Heart right ventricle (tissue), 16 donors: ENCODE results near the gene HTR5A. TPM values are rescaled to one million over a fixed set of nuclear protein-coding genes. Genes with fewer than 3 reads are reported as not detected.

Experiments
- ATAC-seq, 8 donors: fragments of 200-7000 bp; cut with Tn5 transposase; one replicate each; pipeline ENCODE4 v1.9.1; 2020; ENCODE audit warnings: mild to moderate bottlenecking in 8 of 8, moderate library complexity in 8 of 8, moderate number of reproducible peaks in 1 of 8
- DNase-seq, 2 donors: peaks; one replicate each; pipeline ENCODE4 v3.0.0-alpha.2; 2020
- H3K27ac ChIP-seq, 10 donors: fragments of 200-600 bp; sonication (generic) in 2 of 10; one replicate each; pipeline versions ENCODE4 v1.5.0 to v1.8.0; 2020 to 2022; ENCODE audit warnings: mild to moderate bottlenecking in 3 of 10
- H3K27me3 ChIP-seq, 7 donors: fragments of 200-600 bp; one replicate each; pipeline ENCODE4 v1.8.0; 2021 to 2022; ENCODE audit warnings: mild to moderate bottlenecking in 2 of 7
- H3K36me3 ChIP-seq, 9 donors: fragments of 200-600 bp; sonication (generic) in 1 of 9; one replicate each; pipeline versions ENCODE4 v1.5.0 to v1.8.0; 2020 to 2022; ENCODE audit warnings: mild to moderate bottlenecking in 2 of 9
- H3K4me1 ChIP-seq, 9 donors: fragments of 200-600 bp; sonication (generic) in 1 of 9; one replicate each; pipeline versions ENCODE4 v1.5.0 to v1.8.0; 2020 to 2022; ENCODE audit warnings: mild to moderate bottlenecking in 4 of 9
- H3K4me3 ChIP-seq, 10 donors: fragments of 200-600 bp; sonication (generic) in 2 of 10; one replicate each; pipeline versions ENCODE4 v1.5.0 to v1.8.0; 2020 to 2022; ENCODE audit warnings: mild to moderate bottlenecking in 7 of 10, moderate library complexity in 2 of 10
- H3K9me3 ChIP-seq, 11 donors: fragments of 200-600 bp in 10 of 11; sonication (generic) in 2 of 11; one replicate each; pipeline versions ENCODE4 v1.5.0 to v1.8.0; 2013 to 2022; ENCODE audit warnings: mild to moderate bottlenecking in 2 of 11, control low read depth in 1 of 11, moderate library complexity in 1 of 11
- WGBS, 2 donors: extraction: QIAGEN DNeasy Blood & Tissue Kit; methylation state at CpG; one replicate each; pipeline ENCODE4 v1.1.7; 2013; ENCODE audit warnings: inconsistent platforms in 1 of 2; 5-methylcytosine and 5-hydroxymethylcytosine counted together
- intact Hi-C, 10 donors: fragments of 100-400 bp; cut with DNase I; formaldehyde crosslinking; loops; one replicate each; pipeline versions ENCODE4 v1.11.1 to v1.14.2; 2022
- polyA plus RNA-seq, 2 donors: library from polyadenylated mRNA; stranded (reverse); fragments of 200-250 nt; gene quantifications; one replicate each; pipeline ENCODE4 v1.2.3, GENCODE V29; 2013
- total RNA-seq, 10 donors: library from RNA; stranded (reverse); fragmentation: NEBNext Ultra II Directional in 3 of 10; extraction: Animal tissue kit (Norgen Biotek cat#: 25700) in 3 of 10; gene quantifications; one replicate each; pipeline versions ENCODE4 v1.2.1 to v1.2.4, GENCODE V29; 2021 to 2023
- TF ChIP-seq, protein P1 (sequence below), 9 donors: fragments of 200-600 bp; sonication (generic) in 2 of 9; IDR thresholded peaks; one replicate each; pipeline versions ENCODE4 v1.5.0 to v1.8.0; 2021 to 2022; ENCODE audit warnings: antibody characterized with exemption in 9 of 9, mild to moderate bottlenecking in 5 of 9, moderate library complexity in 1 of 9
- donor health status: Arrhythmogenic right ventricular cardiomyopathy.
- donor health status: ischemic (EF 13 %, LVEDD 7.1; RV severe dilation, severe dysfunction).
- donor health status: healthy with polysubstance abuse.
- donor health status: DM: no; HTN: yes; CAD: no.
- donor health status: DM: no; HTN: no; CAD: no.
- donor health status: ischemic (EF 25% LVEDD 6.9; RV normal size, moderate dysfunction).
- donor health status: ischemic (EF 25% LVEDD 5.7; RV mildly dilated, moderate dysfunction).
- donor health status: healthy.
- donor health status: DM: yes; HTN: yes; CAD: no.
- donor health status: Ischemic cardiomyopathy.
- donor health status: ischemic (EF 35%, LVEDD 5.7; RV mildly dilated, moderate dysfunction).
- donor health status: nonischemic (EF 11% LVEDD 7.7; RV severe dilation, severe dysfunction).
- donor health status: DM: yes; HTN: yes; CAD: no.
- donor health status: PGD.
- donor health status: ischemic (EF 29% LVEDD 5.4; RV normal size, mild dysfunction).
- donor health status: nonischemic (EF 23%, LVEDD 6.1; RV moderate dilation, normal function).

Gene HTR5A
- total and polyA plus RNA-seq, 12 donors: not detected

GRCh38 chr7:155130493-155130892 lies 60.4 kb downstream of the HTR5A start:
- DNase-seq: no peak
- H3K4me1 ChIP-seq: no peaks in the 10 kb centered on the region
- H3K36me3 ChIP-seq: no peaks in the 10 kb centered on the region
- no peak overlapping the region for H3K4me3 ChIP-seq
- no peak for ATAC-seq
- TF ChIP-seq, protein P1, sequence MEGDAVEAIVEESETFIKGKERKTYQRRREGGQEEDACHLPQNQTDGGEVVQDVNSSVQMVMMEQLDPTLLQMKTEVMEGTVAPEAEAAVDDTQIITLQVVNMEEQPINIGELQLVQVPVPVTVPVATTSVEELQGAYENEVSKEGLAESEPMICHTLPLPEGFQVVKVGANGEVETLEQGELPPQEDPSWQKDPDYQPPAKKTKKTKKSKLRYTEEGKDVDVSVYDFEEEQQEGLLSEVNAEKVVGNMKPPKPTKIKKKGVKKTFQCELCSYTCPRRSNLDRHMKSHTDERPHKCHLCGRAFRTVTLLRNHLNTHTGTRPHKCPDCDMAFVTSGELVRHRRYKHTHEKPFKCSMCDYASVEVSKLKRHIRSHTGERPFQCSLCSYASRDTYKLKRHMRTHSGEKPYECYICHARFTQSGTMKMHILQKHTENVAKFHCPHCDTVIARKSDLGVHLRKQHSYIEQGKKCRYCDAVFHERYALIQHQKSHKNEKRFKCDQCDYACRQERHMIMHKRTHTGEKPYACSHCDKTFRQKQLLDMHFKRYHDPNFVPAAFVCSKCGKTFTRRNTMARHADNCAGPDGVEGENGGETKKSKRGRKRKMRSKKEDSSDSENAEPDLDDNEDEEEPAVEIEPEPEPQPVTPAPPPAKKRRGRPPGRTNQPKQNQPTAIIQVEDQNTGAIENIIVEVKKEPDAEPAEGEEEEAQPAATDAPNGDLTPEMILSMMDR (IDR thresholded peaks at IDR 0.05): no peak
- no peak overlapping the region for H3K27ac ChIP-seq
- peaks cover 0 to 13% (median 0%) of the 10 kb centered on the region in 7 donors for H3K27me3 ChIP-seq
- no peaks in the 10 kb centered on the region for H3K9me3 ChIP-seq
- 90 to 93% methylated on average over 14 of the region's 14 CpGs for WGBS, 2 donors
- intact Hi-C loops: no loop called here

DNA sequence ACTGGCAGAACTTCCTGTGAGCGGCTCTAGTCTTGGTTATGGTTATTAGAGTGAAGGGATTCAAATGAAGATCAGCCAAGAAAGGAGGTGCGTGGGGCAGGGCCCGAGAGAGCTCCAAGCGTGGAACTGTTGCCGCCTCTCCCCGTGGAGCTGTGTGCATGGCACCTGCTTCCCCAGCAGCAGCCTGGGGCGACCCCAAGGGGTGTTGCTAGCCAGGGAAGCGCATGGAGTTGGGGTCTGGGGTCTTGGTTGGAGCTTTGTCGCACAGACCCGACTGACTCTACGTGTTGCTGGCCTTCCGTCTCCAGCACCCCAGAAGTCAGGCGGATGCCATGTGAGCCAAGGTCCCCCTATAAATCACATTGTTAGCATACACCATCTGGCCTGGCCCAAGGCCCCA lies 61.0 kb downstream of the HTR5A start:
- no peak for DNase-seq
- H3K27me3 ChIP-seq: peaks cover 0 to 13% (median 0%) of the 10 kb centered on the region in 7 donors
- 85 to 89% methylated on average over 13 of the region's 13 CpGs for WGBS, 2 donors
- no peaks in the 10 kb centered on the region for H3K9me3 ChIP-seq
- no peak for ATAC-seq
- H3K4me1 ChIP-seq: no peaks in the 10 kb centered on the region
- no peak overlapping the region for H3K4me3 ChIP-seq
- no peaks in the 10 kb centered on the region for H3K36me3 ChIP-seq
- H3K27ac ChIP-seq: no peak overlapping the region
- TF ChIP-seq, protein P1 (IDR thresholded peaks at IDR 0.05): no peak
- intact Hi-C loops: no loop called here

- Histone ChIP-seq H3K27me3 (peaks cover 0 to 13% (median 0%) of the 10 kb centered on the region in 7 donors), H3K4me3 (no peak overlapping the region), H3K4me1 (no peaks in the 10 kb centered on the region), H3K9me3 (peaks cover 0 to 8% (median 0%) of the 10 kb centered on the region in 11 donors), H3K27ac (no peak overlapping the region), H3K36me3 (no peaks in the 10 kb centered on the region)
- TF ChIP-seq, protein P1 (IDR thresholded peaks at IDR 0.05): no peak
- intact Hi-C loops: no loop called here
- WGBS, 2 donors: 83 to 86% methylated on average over 9 of the region's 9 CpGs
- no peak for ATAC-seq
- no peak for DNase-seq
These were observed 62.3 kb downstream of the HTR5A start for GRCh38 chr7:155132431-155132830.

DNA sequence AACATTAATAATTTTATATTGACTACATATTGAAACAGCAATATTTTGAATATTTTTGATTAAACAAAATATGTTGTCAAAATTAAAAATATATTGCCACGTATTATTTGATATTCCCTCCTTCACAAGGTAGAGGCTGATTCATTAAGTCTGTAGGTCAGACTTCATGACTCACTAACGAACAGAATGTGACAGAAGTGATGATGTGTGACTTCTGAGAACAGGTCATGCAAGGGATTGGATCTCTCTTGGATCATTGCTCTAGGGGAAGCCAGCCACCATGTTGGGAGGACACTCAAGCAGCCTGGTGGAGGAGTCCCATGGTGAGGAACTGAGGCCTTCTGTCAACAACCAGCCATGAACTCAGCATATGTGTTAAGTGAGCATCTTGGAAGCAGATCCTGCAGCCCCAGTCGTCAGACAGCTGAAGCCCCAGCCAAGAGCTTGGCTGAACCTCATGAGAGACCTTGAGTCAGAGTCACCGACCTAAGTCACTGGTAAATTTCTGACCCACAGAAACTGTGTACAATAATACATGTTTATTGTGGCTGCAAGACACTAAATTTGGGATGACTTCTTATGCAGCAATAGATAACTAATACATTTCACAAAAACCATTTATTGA lies 66.6 kb downstream of the HTR5A start:
- Histone ChIP-seq H3K4me1 (no peaks in the 10 kb centered on the region), H3K27ac (no peak overlapping the region), H3K36me3 (no peaks in the 10 kb centered on the region), H3K9me3 (peaks cover 0 to 9% (median 0%) of the 10 kb centered on the region in 11 donors), H3K27me3 (peaks cover 0 to 39% (median 8%) of the 10 kb centered on the region in 7 donors), H3K4me3 (no peak overlapping the region)
- no peak for DNase-seq
- intact Hi-C loops: no loop called here
- TF ChIP-seq, protein P1 (IDR thresholded peaks at IDR 0.05): no peak
- WGBS, 2 donors: 52 to 62% methylated on average over 4 of the region's 4 CpGs
- ATAC-seq: no peak

Other genes with a start within 250 kb of the HTR5A start
- 1 to 10 TPM; 5.2 to 8.8 (median 6.2) TPM for gene PAXIP1, start 67.2 kb upstream of the HTR5A start, total RNA-seq
- gene PAXIP1, start 67.2 kb upstream of the HTR5A start, polyA plus RNA-seq: 1 to 10 TPM; 2.5 to 7.3 TPM
- gene INSIG1, start 227.6 kb downstream of the HTR5A start, total RNA-seq: 10 to 100 TPM in 7 of 10 donors, 1 to 10 TPM in 3; 5.9 to 16.3 (median 12.1) TPM
- 10 to 100 TPM in 1 of 2 donors, 1 to 10 TPM in 1; 6.7 to 13.1 TPM for gene INSIG1, start 227.6 kb downstream of the HTR5A start, polyA plus RNA-seq